B cell (primary cell): ENCODE data around the gene CACNA2D3. TPM values are rescaled to one million over a fixed set of nuclear protein-coding genes. Genes with fewer than 3 reads are reported as not detected.

Source experiments
- ATAC-seq: fragments of 200-7000 bp; cut with Tn5 transposase; one replicate; pipeline ENCODE4 v1.10.0; 2021; ENCODE audit warnings: low read depth, mild to moderate bottlenecking, moderate number of reproducible peaks, moderate library complexity
- CTCF ChIA-PET: fragments of 350-600 bp; sonication (Branson Sonifier 250); formaldehyde crosslinking; loops from one replicate; lab custom pipeline; 2021; ENCODE audit warnings: antibody characterized with exemption, inconsistent platforms; lab: Charles Lee
- POLR2A ChIA-PET: fragments of 350-600 bp; sonication (Branson Sonifier 250); formaldehyde crosslinking; loops from one replicate; lab custom pipeline; 2021; ENCODE audit warnings: antibody characterized with exemption; lab: Charles Lee
- DNase-seq: peaks from one replicate; pipeline ENCODE4 v3.0.0; 2013
- H2AFZ ChIP-seq: 2 replicates; pipeline ENCODE4 v1.6.1; 2012; ENCODE audit warnings: mild to moderate bottlenecking, low read depth, low read length; ENCODE audit not compliant: insufficient read depth, poor library complexity, severe bottlenecking
- H3K27ac ChIP-seq, 2 donors: 1 replicate in 1 of 2; 2 replicates in 1 of 2; pipeline ENCODE4 v1.5.1; 2012 to 2013; ENCODE audit warnings: low read length in 2 of 2, mild to moderate bottlenecking in 2 of 2, moderate library complexity in 1 of 2
- H3K27me3 ChIP-seq, 4 experiments: fragments of 200-600 bp in 1 of 4; sonication (generic) in 1 of 4; replicated peaks in 1 of 4; 1 replicate in 2 of 4; 2 replicates in 2 of 4; pipeline versions ENCODE4 v1.6.1 to v1.7.0; 2013 to 2016; ENCODE audit warnings: low read length in 3 of 4, mild to moderate bottlenecking in 2 of 4, mixed read lengths in 1 of 4, moderate library complexity in 1 of 4; ENCODE audit not compliant: insufficient read depth in 4 of 4, control insufficient read depth in 3 of 4; ENCODE audit errors: control extremely low read depth in 1 of 4
- H3K36me3 ChIP-seq, 2 experiments: replicated peaks in 1 of 2; 1 replicate in 1 of 2; 2 replicates in 1 of 2; pipeline versions ENCODE4 v1.6.1 to v1.7.1; 2013; ENCODE audit warnings: low read length in 1 of 2; ENCODE audit not compliant: insufficient read depth in 2 of 2, control insufficient read depth in 1 of 2; ENCODE audit errors: control extremely low read depth in 1 of 2, extremely low read depth in 1 of 2
- H3K4me1 ChIP-seq, 2 donors: fragments of 200-600 bp in 1 of 2; sonication (generic) in 1 of 2; 1 replicate in 1 of 2; 2 replicates in 1 of 2; pipeline versions ENCODE4 v1.5.1 to v1.6.1; 2013 to 2017; ENCODE audit warnings: low read length in 2 of 2; ENCODE audit not compliant: control insufficient read depth in 2 of 2, insufficient read depth in 2 of 2
- H3K4me2 ChIP-seq: replicated peaks from 2 replicates; pipeline ENCODE3; 2012; ENCODE audit warnings: mild to moderate bottlenecking, low read depth, low read length; ENCODE audit not compliant: poor library complexity, severe bottlenecking
- H3K4me3 ChIP-seq, 5 experiments: fragments of 200-600 bp in 1 of 5; sonication (generic) in 1 of 5; 1 replicate in 3 of 5; 2 replicates in 2 of 5; pipeline versions ENCODE4 v1.5.1 to v1.7.0; 2011 to 2016; ENCODE audit warnings: low read length in 4 of 5, mild to moderate bottlenecking in 4 of 5, low read depth in 2 of 5, control low read depth in 1 of 5, moderate library complexity in 1 of 5; ENCODE audit not compliant: insufficient read depth in 1 of 5; ENCODE audit errors: control extremely low read depth in 1 of 5, extremely low read depth in 1 of 5
- H3K79me2 ChIP-seq: fragments of 200-600 bp; sonication (generic); one replicate; pipeline ENCODE4 v1.6.0; 2016; ENCODE audit warnings: low read length; ENCODE audit not compliant: control insufficient read depth, insufficient read depth
- H3K9ac ChIP-seq: fragments of 200-600 bp; sonication (generic); 2 replicates; pipeline ENCODE4 v1.6.1; 2017; ENCODE audit warnings: mild to moderate bottlenecking, low read length, moderate library complexity
- H3K9me3 ChIP-seq, 3 donors: one replicate each; pipeline versions ENCODE4 v1.6.1 to v1.7.1; 2013; ENCODE audit warnings: low read length in 2 of 3; ENCODE audit not compliant: control insufficient read depth in 2 of 3, insufficient read depth in 1 of 3; ENCODE audit errors: control extremely low read depth in 1 of 3
- H4K20me1 ChIP-seq: 2 replicates; pipeline ENCODE4 v1.6.0; 2012; ENCODE audit warnings: mild to moderate bottlenecking, low read length; ENCODE audit not compliant: insufficient read depth, control insufficient read depth, poor library complexity, severe bottlenecking
- H3K27ac Mint-ChIP-seq: one replicate; pipeline ENCODE4 v1.8.0; 2021; ENCODE audit warnings: mixed read lengths
- H3K27me3 Mint-ChIP-seq: one replicate; pipeline ENCODE4 v1.8.0; 2021; ENCODE audit warnings: mixed read lengths
- H3K4me1 Mint-ChIP-seq: one replicate; pipeline ENCODE4 v1.8.0; 2021; ENCODE audit warnings: mixed read lengths
- H3K4me3 Mint-ChIP-seq: one replicate; pipeline ENCODE4 v1.8.0; 2021; ENCODE audit warnings: mixed read lengths
- H3K9me3 Mint-ChIP-seq: one replicate; pipeline ENCODE4 v1.8.0; 2022; ENCODE audit warnings: mixed read lengths; ENCODE audit not compliant: insufficient read depth
- EZH2 ChIP-seq: IDR thresholded peaks from 2 replicates; pipeline ENCODE4 v1.6.1; 2012; ENCODE audit warnings: borderline replicate concordance, low read depth, mild to moderate bottlenecking, moderate library complexity, low read length; ENCODE audit not compliant: insufficient read depth, poor library complexity, severe bottlenecking
- WGBS: methylation state at CpG from one replicate; pipeline ENCODE4 v1.1.5; 2013; ENCODE audit warnings: missing lambda C conversion rate; ENCODE audit not compliant: insufficient coverage; 5-methylcytosine and 5-hydroxymethylcytosine counted together
- intact Hi-C: fragments of 100-400 bp; cut with micrococcal nuclease; formaldehyde crosslinking; loops from one replicate; pipeline ENCODE4 v1.10.0; 2022
- polyA plus RNA-seq: library from polyadenylated mRNA; depleted of rRNA; stranded (reverse); fragments of >200 nt; gene quantifications from 2 replicates; pipeline ENCODE4 v1.2.3, GENCODE V29; 2012
- total RNA-seq, 2 donors: library from RNA; stranded (reverse); fragments of 120-200 nt in 1 of 2; gene quantifications; 1 replicate in 1 of 2; 2 replicates in 1 of 2; pipeline versions ENCODE4 v1.2.3 to v1.2.4, GENCODE V29; 2013 to 2022
- TF ChIP-seq, protein P1 (sequence below): fragments of 200-600 bp; IDR thresholded peaks from one replicate; pipeline ENCODE4 v1.8.0; 2022; ENCODE audit warnings: antibody characterized with exemption, mild to moderate bottlenecking

CACNA2D3 gene
- total and polyA plus RNA-seq, 2 donors (not counting 1 experiment from before 2014, with no cell fraction given) = not detected

DNA sequence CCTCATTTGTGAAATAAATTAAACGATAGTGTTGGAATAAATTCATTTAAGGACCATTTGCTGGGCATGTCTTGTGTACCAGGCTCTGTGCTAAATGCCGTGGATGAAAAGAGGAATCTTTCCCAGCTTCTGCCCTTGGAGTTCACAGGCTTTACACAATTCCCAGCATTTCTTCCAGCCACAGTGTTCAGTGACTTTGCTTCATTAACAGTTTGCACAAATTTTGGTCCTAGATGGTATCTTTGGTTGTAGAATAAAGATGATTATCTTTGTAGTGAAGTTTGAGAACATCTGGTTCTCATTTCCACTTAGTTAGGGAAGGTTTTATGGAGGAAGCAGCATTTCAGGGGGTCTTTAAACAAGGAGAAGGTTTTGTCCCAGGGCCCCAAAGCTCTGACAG is 705.4 kb downstream of the CACNA2D3 start:
- no peak overlapping the region for H3K9ac ChIP-seq
- H3K9me3 ChIP-seq = peaks cover 0 to 13% (median 9%) of the 10 kb centered on the region in 3 donors
- no peak overlapping the region for H3K27ac ChIP-seq
- H3K4me1 ChIP-seq = no peaks in the 10 kb centered on the region
- WGBS = no CpG with 5 or more reads among the region's 2 CpGs
- no peak overlapping the region for H2AFZ ChIP-seq
- H3K27ac Mint-ChIP-seq = no peak overlapping the region
- H3K79me2 ChIP-seq = no peaks in the 10 kb centered on the region
- POLR2A ChIA-PET = no interaction called here
- no peak overlapping the region for H3K4me3 ChIP-seq
- TF ChIP-seq, protein P1, sequence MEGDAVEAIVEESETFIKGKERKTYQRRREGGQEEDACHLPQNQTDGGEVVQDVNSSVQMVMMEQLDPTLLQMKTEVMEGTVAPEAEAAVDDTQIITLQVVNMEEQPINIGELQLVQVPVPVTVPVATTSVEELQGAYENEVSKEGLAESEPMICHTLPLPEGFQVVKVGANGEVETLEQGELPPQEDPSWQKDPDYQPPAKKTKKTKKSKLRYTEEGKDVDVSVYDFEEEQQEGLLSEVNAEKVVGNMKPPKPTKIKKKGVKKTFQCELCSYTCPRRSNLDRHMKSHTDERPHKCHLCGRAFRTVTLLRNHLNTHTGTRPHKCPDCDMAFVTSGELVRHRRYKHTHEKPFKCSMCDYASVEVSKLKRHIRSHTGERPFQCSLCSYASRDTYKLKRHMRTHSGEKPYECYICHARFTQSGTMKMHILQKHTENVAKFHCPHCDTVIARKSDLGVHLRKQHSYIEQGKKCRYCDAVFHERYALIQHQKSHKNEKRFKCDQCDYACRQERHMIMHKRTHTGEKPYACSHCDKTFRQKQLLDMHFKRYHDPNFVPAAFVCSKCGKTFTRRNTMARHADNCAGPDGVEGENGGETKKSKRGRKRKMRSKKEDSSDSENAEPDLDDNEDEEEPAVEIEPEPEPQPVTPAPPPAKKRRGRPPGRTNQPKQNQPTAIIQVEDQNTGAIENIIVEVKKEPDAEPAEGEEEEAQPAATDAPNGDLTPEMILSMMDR = no peak
- no peak for TF ChIP-seq EZH2
- no peak for ATAC-seq
- no peaks in the 10 kb centered on the region for H3K27me3 Mint-ChIP-seq
- no peak for DNase-seq
- no peaks in the 10 kb centered on the region for H3K4me1 Mint-ChIP-seq
- intact Hi-C loops = no loop called here
- no peaks in the 10 kb centered on the region for H3K27me3 ChIP-seq
- H3K4me2 ChIP-seq = no peak overlapping the region
- H3K4me3 Mint-ChIP-seq = no peak overlapping the region
- H3K9me3 Mint-ChIP-seq = no peaks in the 10 kb centered on the region
- CTCF ChIA-PET = no interaction called here
- H4K20me1 ChIP-seq = no peaks in the 10 kb centered on the region
- H3K36me3 ChIP-seq = no peaks in the 10 kb centered on the region

- Mint-ChIP-seq H3K9me3 (no peaks in the 10 kb centered on the region), H3K27ac (no peak overlapping the region), H3K27me3 (no peaks in the 10 kb centered on the region), H3K4me1 (no peaks in the 10 kb centered on the region), H3K4me3 (no peak overlapping the region)
- H3K27me3 ChIP-seq = no peaks in the 10 kb centered on the region
- WGBS = 67% methylated on average over 3 of the region's 8 CpGs
- TF ChIP-seq, protein P1 = no peak
- no peak for TF ChIP-seq EZH2
- H3K27ac ChIP-seq = no peak overlapping the region
- no peak overlapping the region for H3K4me3 ChIP-seq
- ATAC-seq (no peak), DNase-seq (no peak)
- H2AFZ ChIP-seq = no peak overlapping the region
- CTCF ChIA-PET = interaction anchor here (0.7 kb wide), 1 partner anchor 11 kb away, joined by 3 read pairs; no protein-coding TSS in a partner anchor
- H4K20me1 ChIP-seq = no peaks in the 10 kb centered on the region
- H3K9me3 ChIP-seq = peaks cover 0 to 13% (median 9%) of the 10 kb centered on the region in 3 donors
- intact Hi-C loops = no loop called here
- POLR2A ChIA-PET = no interaction called here
- H3K36me3 ChIP-seq = no peaks in the 10 kb centered on the region
- no peak overlapping the region for H3K9ac ChIP-seq
- H3K4me2 ChIP-seq = no peak overlapping the region
- no peaks in the 10 kb centered on the region for H3K79me2 ChIP-seq
- H3K4me1 ChIP-seq = no peaks in the 10 kb centered on the region
These were observed 708.3 kb downstream of the CACNA2D3 start for GRCh38 chr3:54830658-54831057.
